Upper lobe of left lung (tissue), 6 donors: ENCODE data around the gene DLX5. TPM values are rescaled to one million over a fixed set of nuclear protein-coding genes. Genes with fewer than 3 reads are reported as not detected.

Experiments used
- ATAC-seq, 2 donors: fragments of 200-7000 bp; cut with Tn5 transposase; one replicate each; pipeline ENCODE4 v1.9.1; 2022; ENCODE audit warnings: mild to moderate bottlenecking in 2 of 2, moderate library complexity in 2 of 2; ENCODE audit not compliant: low FRiP score in 2 of 2
- DNase-seq, 2 donors: peaks; one replicate each; pipeline ENCODE4 v3.0.0-alpha.2; 2019 to 2020
- H3K27ac ChIP-seq, 4 donors: fragments of 200-600 bp; sonication (generic); one replicate each; pipeline ENCODE4 v1.5.1; 2016 to 2019
- H3K27me3 ChIP-seq, 4 donors: fragments of 200-600 bp; sonication (generic); one replicate each; pipeline ENCODE4 v1.5.1; 2017 to 2019
- H3K36me3 ChIP-seq, 4 donors: fragments of 200-600 bp; sonication (generic); one replicate each; pipeline ENCODE4 v1.5.1; 2016 to 2019
- H3K4me1 ChIP-seq, 4 donors: fragments of 200-600 bp; sonication (generic); one replicate each; pipeline ENCODE4 v1.5.1; 2018 to 2019
- H3K4me3 ChIP-seq, 4 donors: fragments of 200-600 bp; sonication (generic); one replicate each; pipeline ENCODE4 v1.5.1; 2017 to 2019; ENCODE audit warnings: mild to moderate bottlenecking in 2 of 4, moderate library complexity in 1 of 4
- H3K9me3 ChIP-seq, 4 donors: fragments of 200-600 bp; sonication (generic); one replicate each; pipeline ENCODE4 v1.5.1; 2018 to 2019
- CTCF ChIP-seq, 6 experiments: fragments of 450-650 bp in 4 of 6; fragments of 200-600 bp in 2 of 6; sonication (generic) in 2 of 6; IDR thresholded peaks; one replicate each; pipeline ENCODE4 v1.5.1; 2016 to 2019; ENCODE audit warnings: antibody characterized with exemption in 6 of 6
- EP300 ChIP-seq, 4 donors: sonication (generic); formaldehyde crosslinking; IDR thresholded peaks; one replicate each; pipeline ENCODE4 v1.5.1; 2017; ENCODE audit warnings: antibody characterized with exemption in 4 of 4, control low read depth in 2 of 4
- POLR2A ChIP-seq, 4 donors: fragments of 450-650 bp; IDR thresholded peaks; one replicate each; pipeline ENCODE4 v1.5.1; 2016 to 2017; ENCODE audit warnings: antibody characterized with exemption in 4 of 4, mild to moderate bottlenecking in 2 of 4
- POLR2AphosphoS5 ChIP-seq, 2 donors: sonication (generic); formaldehyde crosslinking; IDR thresholded peaks; one replicate each; pipeline ENCODE4 v1.5.1; 2017; ENCODE audit warnings: antibody characterized with exemption in 2 of 2
- WGBS, 2 donors: methylation state at CpG; one replicate each; pipeline ENCODE4 v1.1.5; 2017 to 2018; 5-methylcytosine and 5-hydroxymethylcytosine counted together
- total RNA-seq, 6 donors: library from RNA; depleted of rRNA in 4 of 6; stranded (reverse); fragments of >200 nt in 4 of 6; gene quantifications; one replicate each; pipeline versions ENCODE4 v1.1.0 to v1.2.1, GENCODE V29; 2016 to 2021
- donor health status: DM: no; HTN: no; CAD: no; lungs with moderate emphysema.
- donor health status: DM: no; HTN: yes; CAD: no; lungs with severe emphysema.

DLX5 gene
- total RNA-seq, 6 donors from 2014 or later: not detected

- DNase-seq (no peak), ATAC-seq (no peak)
- TF ChIP-seq POLR2A (IDR thresholded peaks at IDR 0.05) (no peak), EP300 (IDR thresholded peaks at IDR 0.05) (no peak), POLR2AphosphoS5 (IDR thresholded peaks at IDR 0.05) (no peak), CTCF (IDR thresholded peaks at IDR 0.05) (no peak)
- 33 to 58% methylated on average over 1 of the region's 1 CpG for WGBS, 2 donors
- Histone ChIP-seq H3K9me3 (no peaks in the 10 kb centered on the region), H3K4me1 (peaks cover 0 to 16% (median 4%) of the 10 kb centered on the region in 4 donors), H3K27me3 (peaks cover 2 to 72% (median 35%) of the 10 kb centered on the region in 4 donors), H3K36me3 (no peaks in the 10 kb centered on the region), H3K27ac (no peak overlapping the region), H3K4me3 (no peak overlapping the region)
Observed at GRCh38 chr7:96993980-96994379, 30.7 kb downstream of the DLX5 start.

- H3K9me3 ChIP-seq: no peaks in the 10 kb centered on the region
- no peak overlapping the region for H3K27ac ChIP-seq
- no peaks in the 10 kb centered on the region for H3K36me3 ChIP-seq
- ATAC-seq (no peak), DNase-seq (peak in 1 of 2 donors; percentile 49)
- TF ChIP-seq POLR2AphosphoS5 (IDR thresholded peaks at IDR 0.05): no peak
- no peak for TF ChIP-seq EP300 (IDR thresholded peaks at IDR 0.05)
- TF ChIP-seq POLR2A (IDR thresholded peaks at IDR 0.05): no peak
- no peak for TF ChIP-seq CTCF (IDR thresholded peaks at IDR 0.05)
- peaks cover 2 to 70% (median 32%) of the 10 kb centered on the region in 4 donors for H3K27me3 ChIP-seq
- no peak overlapping the region for H3K4me3 ChIP-seq
- WGBS, 2 donors: 9% methylated on average over 26 to 27 of the region's 27 CpGs
- H3K4me1 ChIP-seq: peaks cover 0 to 10% (median 6%) of the 10 kb centered on the region in 4 donors
Observed at GRCh38 chr7:96993094-96993865, 31.4 kb downstream of the DLX5 start.

- TF ChIP-seq EP300 (IDR thresholded peaks at IDR 0.05) (no peak), POLR2AphosphoS5 (IDR thresholded peaks at IDR 0.05) (no peak), CTCF (IDR thresholded peaks at IDR 0.05) (no peak), POLR2A (IDR thresholded peaks at IDR 0.05) (no peak)
- Histone ChIP-seq H3K27ac (no peak overlapping the region), H3K4me3 (no peak overlapping the region), H3K36me3 (no peaks in the 10 kb centered on the region), H3K9me3 (no peaks in the 10 kb centered on the region), H3K27me3 (peaks cover 2 to 61% (median 27%) of the 10 kb centered on the region in 4 donors), H3K4me1 (peaks cover 0 to 10% (median 6%) of the 10 kb centered on the region in 4 donors)
- 11 to 16% methylated on average over 31 to 47 of the region's 47 CpGs for WGBS, 2 donors
- DNase-seq (peak in 1 of 2 donors; percentile 64), ATAC-seq (no peak)
Observed at GRCh38 chr7:96992192-96993005, 32.2 kb downstream of the DLX5 start.

- Histone ChIP-seq H3K4me1 (peaks cover 0 to 10% (median 6%) of the 10 kb centered on the region in 4 donors), H3K36me3 (no peaks in the 10 kb centered on the region), H3K27ac (no peak overlapping the region), H3K27me3 (peaks cover 2 to 55% (median 24%) of the 10 kb centered on the region in 4 donors), H3K4me3 (no peak overlapping the region), H3K9me3 (no peaks in the 10 kb centered on the region)
- WGBS, 2 donors: 7 to 10% methylated on average over 13 of the region's 13 CpGs
- no peak for ATAC-seq
- no peak for TF ChIP-seq POLR2A (IDR thresholded peaks at IDR 0.05)
- no peak for TF ChIP-seq CTCF (IDR thresholded peaks at IDR 0.05)
- no peak for TF ChIP-seq EP300 (IDR thresholded peaks at IDR 0.05)
- TF ChIP-seq POLR2AphosphoS5 (IDR thresholded peaks at IDR 0.05): no peak
- DNase-seq: no peak
Observed at GRCh38 chr7:96991546-96992191, 33.0 kb downstream of the DLX5 start.
